ENCODE data around the gene ELAVL2.

The ELAVL2 gene

DNA sequence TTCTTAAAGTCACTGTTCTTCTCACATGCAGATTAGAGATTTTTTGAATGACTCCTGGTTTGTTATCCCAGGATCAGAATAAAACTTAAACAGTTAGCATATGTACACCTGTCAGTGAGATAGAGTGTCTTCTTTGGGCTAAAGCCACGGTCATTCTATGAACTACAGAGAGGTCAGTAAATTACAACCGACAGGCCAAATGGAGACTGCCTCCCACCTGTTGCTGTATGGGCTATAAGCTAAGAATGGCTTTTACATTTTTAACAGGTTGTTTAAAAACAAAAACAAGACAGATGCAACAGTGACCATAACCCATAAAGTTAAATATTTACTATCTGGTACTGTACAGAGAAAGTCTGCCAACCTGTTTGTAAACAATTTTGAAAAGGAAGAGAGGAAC is 125.7 kb downstream of the ELAVL2 start:
- H3K9ac ChIP-seq, result no peak overlapping the region
- no peaks in the 10 kb centered on the region for H3K27me3 ChIP-seq (ENCODE audit: control insufficient read depth, insufficient read depth, low read length)
- no peak overlapping the region for H2AFZ ChIP-seq
- no peaks in the 10 kb centered on the region for H3K79me2 ChIP-seq
- TF ChIP-seq, protein P1, sequence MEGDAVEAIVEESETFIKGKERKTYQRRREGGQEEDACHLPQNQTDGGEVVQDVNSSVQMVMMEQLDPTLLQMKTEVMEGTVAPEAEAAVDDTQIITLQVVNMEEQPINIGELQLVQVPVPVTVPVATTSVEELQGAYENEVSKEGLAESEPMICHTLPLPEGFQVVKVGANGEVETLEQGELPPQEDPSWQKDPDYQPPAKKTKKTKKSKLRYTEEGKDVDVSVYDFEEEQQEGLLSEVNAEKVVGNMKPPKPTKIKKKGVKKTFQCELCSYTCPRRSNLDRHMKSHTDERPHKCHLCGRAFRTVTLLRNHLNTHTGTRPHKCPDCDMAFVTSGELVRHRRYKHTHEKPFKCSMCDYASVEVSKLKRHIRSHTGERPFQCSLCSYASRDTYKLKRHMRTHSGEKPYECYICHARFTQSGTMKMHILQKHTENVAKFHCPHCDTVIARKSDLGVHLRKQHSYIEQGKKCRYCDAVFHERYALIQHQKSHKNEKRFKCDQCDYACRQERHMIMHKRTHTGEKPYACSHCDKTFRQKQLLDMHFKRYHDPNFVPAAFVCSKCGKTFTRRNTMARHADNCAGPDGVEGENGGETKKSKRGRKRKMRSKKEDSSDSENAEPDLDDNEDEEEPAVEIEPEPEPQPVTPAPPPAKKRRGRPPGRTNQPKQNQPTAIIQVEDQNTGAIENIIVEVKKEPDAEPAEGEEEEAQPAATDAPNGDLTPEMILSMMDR (IDR thresholded peaks at IDR 0.05), result no peak
- H3K4me2 ChIP-seq (ENCODE audit: low read length), result no peak overlapping the region
- no peak overlapping the region for H3K27ac ChIP-seq
- no peak overlapping the region for H3K4me3 ChIP-seq (ENCODE audit: low read depth, low read length)
- no peaks in the 10 kb centered on the region for H3K9me3 ChIP-seq (ENCODE audit: control insufficient read depth, low read length)
- no peaks in the 10 kb centered on the region for H3K36me3 ChIP-seq (ENCODE audit: control insufficient read depth, insufficient read depth, low read length)
- H3K4me1 ChIP-seq, result no peaks in the 10 kb centered on the region

DNA sequence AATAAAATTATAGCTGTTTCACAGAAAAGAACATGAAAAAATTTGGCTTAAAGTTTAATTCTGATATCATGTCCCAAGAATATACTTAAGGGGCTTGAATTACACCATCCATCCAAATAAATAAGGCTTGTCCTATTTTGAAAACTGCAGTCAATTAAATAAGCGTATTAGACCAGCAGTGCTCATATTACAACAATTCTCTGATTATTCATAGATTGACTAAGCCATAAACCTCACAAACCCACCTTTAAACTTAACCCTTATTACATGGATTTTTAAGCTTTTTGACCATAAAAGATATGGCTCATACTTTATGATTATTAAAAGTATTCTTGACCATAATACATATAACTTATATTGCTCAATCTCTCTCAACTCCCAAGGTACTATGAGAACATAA is 127.9 kb downstream of the ELAVL2 start:
- H3K9me3 ChIP-seq (ENCODE audit: control insufficient read depth, low read length), result no peaks in the 10 kb centered on the region
- H2AFZ ChIP-seq, result no peak overlapping the region
- no peak overlapping the region for H3K9ac ChIP-seq

DNA sequence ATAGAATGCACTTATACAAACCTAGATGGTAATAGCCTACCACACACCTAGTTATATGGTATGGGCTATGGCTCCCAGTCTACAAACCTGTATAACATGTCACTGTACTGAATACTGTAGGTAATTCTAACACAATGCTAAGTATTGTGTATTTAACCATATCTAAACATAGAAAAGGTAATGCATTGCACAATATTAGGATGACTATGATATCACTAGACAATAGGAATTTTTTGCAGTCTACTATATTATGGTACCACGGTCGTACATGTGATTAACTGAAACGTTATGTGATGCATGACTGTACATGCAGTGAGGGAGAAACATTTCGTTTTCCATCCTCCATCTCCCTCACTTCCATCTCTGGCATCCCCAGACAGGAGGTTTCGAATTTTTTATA is 130.5 kb downstream of the ELAVL2 start:
- Histone ChIP-seq H3K4me3 (ENCODE audit: low read depth, low read length) (no peak overlapping the region), H3K4me2 (ENCODE audit: low read length) (no peak overlapping the region), H3K9me3 (ENCODE audit: control insufficient read depth, low read length) (no peaks in the 10 kb centered on the region), H3K27ac (no peak overlapping the region), H3K4me1 (no peaks in the 10 kb centered on the region), H2AFZ (no peak overlapping the region), H3K9ac (no peak overlapping the region), H3K79me2 (no peaks in the 10 kb centered on the region), H3K27me3 (ENCODE audit: control insufficient read depth, insufficient read depth, low read length) (no peaks in the 10 kb centered on the region), H3K36me3 (ENCODE audit: control insufficient read depth, insufficient read depth, low read length) (no peaks in the 10 kb centered on the region)
- TF ChIP-seq, protein P1 (IDR thresholded peaks at IDR 0.05), result no peak

More for the DNA sequence above, 127.9 kb downstream of the ELAVL2 start:
- TF ChIP-seq, protein P1 (IDR thresholded peaks at IDR 0.05), result no peak
- no peak overlapping the region for H3K27ac ChIP-seq
- no peak overlapping the region for H3K4me2 ChIP-seq (ENCODE audit: low read length)
- H3K79me2 ChIP-seq, result no peaks in the 10 kb centered on the region
- no peak overlapping the region for H3K4me3 ChIP-seq (ENCODE audit: low read depth, low read length)
- H3K27me3 ChIP-seq (ENCODE audit: control insufficient read depth, insufficient read depth, low read length), result no peaks in the 10 kb centered on the region
- H3K4me1 ChIP-seq, result no peaks in the 10 kb centered on the region
- no peaks in the 10 kb centered on the region for H3K36me3 ChIP-seq (ENCODE audit: control insufficient read depth, insufficient read depth, low read length)

DNA sequence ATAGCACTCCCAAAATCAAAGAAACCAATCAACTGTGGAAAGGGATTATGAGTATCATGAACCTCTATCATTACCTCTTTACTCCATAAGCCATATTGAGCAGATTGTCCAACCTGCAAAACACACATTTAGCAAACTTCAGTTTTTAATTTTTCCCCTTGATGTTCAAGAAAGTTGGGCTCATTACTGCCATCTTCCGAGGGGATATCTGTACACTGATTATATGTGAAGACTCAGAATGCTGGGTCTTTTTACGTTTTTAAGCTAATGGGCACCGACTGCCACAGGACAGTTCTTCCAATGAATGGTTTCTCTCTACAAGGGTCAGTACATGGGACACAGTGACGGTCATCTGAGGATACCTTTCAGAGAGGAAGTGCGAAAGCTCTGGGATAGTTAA is 132.7 kb downstream of the ELAVL2 start:
- TF ChIP-seq, protein P1 (IDR thresholded peaks at IDR 0.05), result no peak
- Histone ChIP-seq H3K79me2 (no peaks in the 10 kb centered on the region), H3K9me3 (ENCODE audit: control insufficient read depth, low read length) (no peaks in the 10 kb centered on the region), H3K27me3 (ENCODE audit: control insufficient read depth, insufficient read depth, low read length) (no peaks in the 10 kb centered on the region), H3K36me3 (ENCODE audit: control insufficient read depth, insufficient read depth, low read length) (no peaks in the 10 kb centered on the region), H3K9ac (no peak overlapping the region), H2AFZ (no peak overlapping the region), H3K4me2 (ENCODE audit: low read length) (no peak overlapping the region), H3K27ac (no peak overlapping the region), H3K4me3 (ENCODE audit: low read depth, low read length) (no peak overlapping the region), H3K4me1 (no peaks in the 10 kb centered on the region)

DNA sequence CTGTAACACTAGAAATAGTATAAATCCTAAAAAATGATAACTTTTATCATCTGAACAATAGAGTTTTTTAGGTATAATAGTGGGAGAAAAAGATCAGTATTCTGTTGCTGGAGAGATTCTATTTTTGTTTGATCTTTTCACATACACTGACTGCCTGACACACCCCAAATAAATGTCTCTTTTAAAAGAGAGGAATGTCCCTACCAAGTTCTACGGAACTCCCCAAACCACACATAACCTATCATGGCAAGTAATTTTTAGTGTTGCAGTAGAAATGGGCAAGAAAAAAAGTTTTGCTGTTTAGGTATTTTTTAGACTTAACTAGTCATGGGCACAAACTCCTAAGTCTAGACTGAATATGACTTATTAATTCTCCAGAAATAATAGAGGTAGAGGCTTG is 139.1 kb downstream of the ELAVL2 start:
- Histone ChIP-seq H3K4me2 (ENCODE audit: low read length) (no peak overlapping the region), H3K9me3 (ENCODE audit: control insufficient read depth, low read length) (no peaks in the 10 kb centered on the region), H3K4me1 (no peaks in the 10 kb centered on the region), H3K9ac (no peak overlapping the region), H3K79me2 (no peaks in the 10 kb centered on the region), H3K27me3 (ENCODE audit: control insufficient read depth, insufficient read depth, low read length) (no peaks in the 10 kb centered on the region), H3K36me3 (ENCODE audit: control insufficient read depth, insufficient read depth, low read length) (no peaks in the 10 kb centered on the region), H3K4me3 (ENCODE audit: low read depth, low read length) (no peak overlapping the region), H2AFZ (no peak overlapping the region), H3K27ac (no peak overlapping the region)
- TF ChIP-seq, protein P1 (IDR thresholded peaks at IDR 0.05), result no peak

Data from parathyroid adenoma (tissue), 2 donors.